ENCODE measurements around the gene RAP1B. TPM values are rescaled to one million over a fixed set of nuclear protein-coding genes. Genes with fewer than 3 reads are reported as not detected.
"Not testable (repeated sequence)": the region's sequence is repeated elsewhere in the genome, so short reads cannot be mapped to it uniquely, and the experiment has no call there.

The RAP1B gene
- total RNA-seq, 2 donors from 2014 or later, result 121 to 182 TPM

DNA sequence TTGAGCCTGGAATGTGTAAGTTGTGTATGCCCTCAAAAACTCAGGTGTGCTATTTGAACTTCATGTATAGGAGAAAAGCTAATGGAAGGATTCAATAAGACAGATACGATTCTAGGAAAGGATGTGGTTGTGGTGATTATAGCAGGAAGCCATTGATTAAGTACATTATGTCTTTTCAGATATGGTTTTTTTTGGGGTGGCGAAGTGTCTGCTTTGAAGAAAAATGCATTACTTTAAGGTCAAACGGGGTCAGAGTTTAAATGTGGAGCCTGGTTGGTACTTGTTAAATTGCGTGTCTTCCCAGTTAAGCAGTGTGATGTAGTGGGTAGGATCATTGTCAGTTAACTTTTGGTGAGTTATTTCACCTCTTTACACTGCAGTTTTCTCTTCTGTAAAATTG is 63.1 kb downstream of the RAP1B start:
- ATAC-seq (no peak), DNase-seq (no peak)
- intact Hi-C loops (cut with DNase I, micrococcal nuclease), result no loop called here

DNA sequence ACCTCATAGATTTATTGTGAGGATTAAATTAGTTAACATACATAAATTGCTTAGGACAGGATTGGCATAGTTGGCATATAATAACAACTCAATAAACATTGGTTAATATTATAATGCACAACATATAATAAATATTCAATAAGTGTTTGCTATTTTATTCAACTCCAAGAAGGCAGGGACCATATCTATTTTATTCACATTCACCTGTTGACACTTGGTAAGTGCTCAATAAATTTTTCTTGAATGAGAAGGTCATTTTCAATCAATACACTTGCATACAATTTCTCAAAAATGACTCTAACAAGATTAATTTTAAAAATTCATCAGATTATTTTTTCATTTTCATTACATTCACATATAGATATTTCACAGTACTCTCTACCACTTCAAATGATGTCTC is 63.7 kb downstream of the RAP1B start:
- DNase-seq (no peak), ATAC-seq (no peak)
- intact Hi-C loops (cut with DNase I, micrococcal nuclease), result no loop called here

DNA sequence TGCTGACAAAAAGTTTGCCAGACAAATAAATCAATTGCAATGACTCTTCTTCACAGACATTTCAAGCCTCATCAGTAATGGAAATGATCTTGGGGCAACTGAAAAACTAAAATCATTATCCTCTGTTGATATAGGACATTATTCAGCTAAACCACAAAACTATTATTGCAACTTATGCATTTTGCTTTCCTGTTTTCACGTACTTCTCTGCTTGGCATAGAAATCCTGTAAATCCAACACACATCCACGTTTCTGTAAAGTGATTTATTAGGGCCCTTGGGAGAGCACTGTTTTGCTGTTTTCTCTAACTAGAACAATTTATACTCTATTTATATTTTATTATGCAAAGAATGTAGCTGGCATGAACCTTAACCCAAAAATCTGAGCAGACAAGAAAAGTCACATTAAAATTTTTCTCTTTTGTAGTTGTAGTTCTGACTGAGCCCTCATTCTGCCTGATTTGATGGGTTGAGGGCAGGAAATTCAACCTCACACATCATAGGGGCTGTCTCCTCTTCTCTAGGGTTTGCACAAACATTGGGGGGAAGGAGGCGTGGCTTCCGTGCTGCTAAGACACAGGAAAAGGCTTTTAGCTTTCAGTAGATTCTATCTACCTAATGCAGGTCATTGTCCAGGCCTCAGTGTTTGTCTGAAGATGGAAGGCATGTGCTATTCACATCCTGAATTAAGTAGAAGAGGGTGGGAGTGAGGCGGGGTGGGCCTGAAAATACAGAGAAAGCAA is 64.6 kb downstream of the RAP1B start:
- intact Hi-C loops (cut with DNase I, micrococcal nuclease), result no loop called here
- ATAC-seq (no peak), DNase-seq (peak; percentile 33 to 68)

DNA sequence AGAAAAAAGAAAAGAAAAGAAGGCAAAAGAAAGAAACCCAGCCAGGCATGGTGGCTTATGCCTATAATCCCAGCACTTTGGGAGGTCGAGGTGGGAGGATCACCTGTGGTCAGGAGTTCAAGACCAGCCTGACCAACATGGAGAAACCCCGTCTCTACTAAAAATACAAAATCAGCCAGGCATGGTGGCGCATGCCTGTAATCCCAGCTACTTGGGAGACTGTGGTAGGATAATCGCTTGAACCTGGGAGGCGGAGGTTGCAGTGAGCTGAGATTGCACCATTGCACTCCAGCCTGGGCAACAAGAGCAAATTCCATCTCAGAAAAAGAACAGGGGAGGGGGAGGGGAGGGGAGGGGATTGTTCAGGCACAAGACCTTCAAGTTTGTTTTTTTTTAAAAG is 66.2 kb downstream of the RAP1B start:
- intact Hi-C loops (cut with DNase I, micrococcal nuclease); DNase-seq: not testable (repeated sequence)

DNA sequence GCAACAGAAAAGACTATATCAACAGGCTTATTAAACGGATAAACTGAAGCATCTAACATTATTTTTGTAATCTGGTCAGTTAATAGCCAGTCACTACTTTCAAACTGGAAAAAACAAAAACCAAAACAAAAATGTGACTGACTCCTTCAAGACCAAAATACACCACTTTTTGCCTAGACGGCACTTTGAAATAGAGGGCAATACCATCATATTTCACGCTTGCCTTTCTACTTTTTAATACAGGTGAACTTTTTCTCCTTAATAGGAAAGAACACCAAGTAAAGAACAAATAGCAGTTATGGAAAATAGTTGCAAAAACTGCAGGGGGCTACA is 75.5 kb downstream of the RAP1B start:
- DNase-seq (no peak), ATAC-seq (peak; percentile 1)
- intact Hi-C loops (cut with DNase I, micrococcal nuclease), result loop anchor here in 1 of 2 donors (5.0 to 10.0 kb wide), 2 partner anchors 69 to 321 kb away; no protein-coding TSS in a partner anchor

More for the DNA sequence above, 66.2 kb downstream of the RAP1B start:
- not testable (repeated sequence) for ATAC-seq

DNA sequence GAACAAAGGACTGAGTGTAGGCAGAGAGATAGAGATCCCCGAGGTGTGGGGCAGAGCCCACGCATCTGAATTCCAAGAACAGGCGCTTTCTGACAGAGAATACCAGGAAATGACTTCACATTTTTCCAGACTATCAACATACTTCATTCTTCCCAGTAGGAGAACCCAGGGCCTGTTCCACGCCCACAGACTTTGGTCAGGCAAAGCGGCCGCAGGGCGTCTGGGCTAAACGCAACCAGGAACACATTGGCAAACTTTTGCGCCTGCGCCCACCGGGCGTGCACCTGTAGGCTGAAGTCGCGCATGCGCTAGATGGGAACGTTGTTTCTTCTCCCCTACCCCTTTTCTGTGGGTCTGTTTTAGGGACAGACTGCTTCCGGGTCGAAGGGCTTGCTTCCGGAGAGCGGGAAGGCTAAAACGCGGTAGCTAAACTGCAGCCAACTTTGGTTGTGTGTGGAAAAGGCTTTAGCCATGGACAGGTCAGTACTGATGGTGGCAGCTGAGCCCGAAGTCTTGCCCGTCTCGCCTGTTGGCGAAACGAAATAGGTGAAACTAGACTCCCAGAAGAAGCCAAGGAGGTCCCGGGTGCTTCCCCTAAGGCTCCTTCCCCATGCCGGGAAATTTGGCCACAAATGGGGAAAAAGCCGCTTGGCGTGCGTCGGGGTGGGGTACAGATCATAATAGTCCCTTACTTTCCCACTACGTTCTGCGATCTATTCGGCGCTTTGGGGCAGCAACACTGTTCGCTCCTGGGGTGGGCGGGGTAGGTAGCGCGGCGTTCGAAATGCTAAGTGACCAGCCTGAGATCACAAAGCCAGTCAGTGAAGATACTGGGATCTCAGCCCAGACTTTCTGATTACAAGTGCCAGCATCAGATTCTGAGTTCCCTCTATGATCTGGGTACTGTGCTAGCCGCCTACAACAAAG is 76.2 kb downstream of the RAP1B start, which contains the start of gene NUP107:
Gene NUP107 (plus strand): TSS at position 384 of the 927 bp plus-strand sequence. CDS start 88 bp downstream, at position 472.
- ATAC-seq (peak; percentile 97), DNase-seq (peak; percentile 100)
- intact Hi-C loops (cut with DNase I, micrococcal nuclease), result loop anchor here in 1 of 2 donors (5.0 to 10.0 kb wide), 2 partner anchors 70 to 322 kb away; no protein-coding TSS in a partner anchor

DNA sequence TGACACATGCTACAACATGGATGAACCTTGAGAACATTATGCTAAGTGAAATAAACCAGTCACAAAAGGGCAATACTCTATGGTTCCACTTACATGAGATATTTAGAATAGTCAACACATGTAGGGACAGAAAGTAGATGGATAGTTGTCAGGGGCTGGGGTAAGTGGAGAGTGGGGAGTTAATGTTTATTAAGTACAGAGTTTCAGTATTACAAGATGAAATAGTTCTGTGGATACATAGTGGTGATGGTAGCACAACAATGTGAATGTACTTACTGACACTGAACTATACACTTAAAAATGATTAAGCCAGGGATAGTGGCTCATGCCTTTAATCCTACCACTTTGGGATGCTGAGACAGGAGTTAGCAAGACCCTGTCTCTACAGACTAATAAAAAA is 84.8 kb downstream of the RAP1B start:
- intact Hi-C loops (cut with DNase I, micrococcal nuclease), result no loop called here
- DNase-seq, result no peak
- no peak for ATAC-seq

DNA sequence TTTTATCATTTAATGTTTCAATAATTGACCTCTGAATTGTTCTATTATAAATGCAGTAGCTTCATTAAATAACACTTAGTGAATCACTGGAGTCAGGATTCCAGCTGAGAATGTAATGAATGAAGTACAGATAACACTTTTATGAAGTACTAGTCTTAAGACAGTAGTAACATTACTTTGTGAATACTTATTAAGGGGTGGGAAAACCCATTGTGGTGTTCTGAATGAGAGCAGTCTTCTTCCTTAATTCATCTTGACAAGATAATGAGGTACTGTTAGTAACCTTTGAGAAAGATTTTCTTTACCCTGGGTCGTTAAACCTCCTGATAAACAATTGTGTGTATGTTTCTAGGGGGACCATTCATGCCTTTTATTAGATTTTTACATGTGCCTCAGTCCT is 88.8 kb downstream of the RAP1B start:
- intact Hi-C loops (cut with DNase I, micrococcal nuclease), result no loop called here
- no peak for DNase-seq
- no peak for ATAC-seq

Other genes starting within 250 kb of the RAP1B start
- 10 to 100 TPM; 23.2 to 25.8 TPM for gene NUP107, start 76.1 kb downstream of the RAP1B start, total RNA-seq
- gene SLC35E3, start 135.3 kb downstream of the RAP1B start, total RNA-seq, result 1 to 10 TPM; 7.2 to 9.4 TPM
- gene MDM2, start 197.3 kb downstream of the RAP1B start, total RNA-seq, result 10 to 100 TPM; 80.2 to 94.7 TPM

All from left colon (tissue), 2 donors.